ENCODE measurements around the gene ZNF423.

Gene ZNF423

GRCh38 chr16:49545243-49545642 lies 310.7 kb downstream of the ZNF423 start:
- DNase-seq: no peak

DNA sequence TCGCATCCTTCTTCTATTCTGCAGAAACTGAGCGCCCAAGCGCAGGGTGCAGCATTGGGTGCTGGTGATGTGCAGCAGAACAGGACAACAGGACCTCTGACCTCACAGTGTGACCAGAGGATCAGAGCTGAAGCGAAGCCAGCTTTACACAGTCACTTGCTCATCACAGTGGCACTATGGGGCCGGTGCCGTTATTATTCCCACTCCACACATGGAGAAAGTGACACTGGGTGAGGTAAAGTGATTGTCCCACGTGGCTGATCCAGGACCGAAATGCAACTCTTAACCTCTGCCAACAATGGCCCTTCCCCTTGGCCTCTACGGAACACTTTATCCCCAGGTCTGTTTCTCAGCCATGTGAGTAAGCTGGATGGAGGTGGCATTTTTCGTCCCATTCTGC lies 311.1 kb downstream of the ZNF423 start:
- DNase-seq: no peak

DNA sequence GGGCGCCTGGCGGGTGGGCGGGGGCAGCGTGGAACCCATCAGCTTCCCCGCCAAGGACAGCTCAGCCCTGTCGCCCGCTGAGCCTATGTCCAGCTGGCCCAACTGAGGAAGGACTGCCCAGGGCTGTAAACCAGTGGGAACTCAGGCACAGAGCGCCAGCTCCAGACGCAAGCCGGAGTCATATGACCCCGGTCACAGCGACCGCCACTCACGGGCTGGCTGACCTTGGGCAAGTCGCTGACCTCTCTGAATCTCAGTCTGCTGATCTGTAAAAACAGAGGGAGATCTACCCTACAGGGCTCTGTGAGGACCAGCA lies 312.3 kb downstream of the ZNF423 start:
- DNase-seq: no peak

- DNase-seq: no peak
Observed at GRCh38 chr16:49542946-49543630, 312.8 kb downstream of the ZNF423 start.

- DNase-seq: no peak
Observed at GRCh38 chr16:49542391-49542891, 313.5 kb downstream of the ZNF423 start.

- DNase-seq: no peak
Observed at GRCh38 chr16:49540836-49541235, 315.1 kb downstream of the ZNF423 start.

DNA sequence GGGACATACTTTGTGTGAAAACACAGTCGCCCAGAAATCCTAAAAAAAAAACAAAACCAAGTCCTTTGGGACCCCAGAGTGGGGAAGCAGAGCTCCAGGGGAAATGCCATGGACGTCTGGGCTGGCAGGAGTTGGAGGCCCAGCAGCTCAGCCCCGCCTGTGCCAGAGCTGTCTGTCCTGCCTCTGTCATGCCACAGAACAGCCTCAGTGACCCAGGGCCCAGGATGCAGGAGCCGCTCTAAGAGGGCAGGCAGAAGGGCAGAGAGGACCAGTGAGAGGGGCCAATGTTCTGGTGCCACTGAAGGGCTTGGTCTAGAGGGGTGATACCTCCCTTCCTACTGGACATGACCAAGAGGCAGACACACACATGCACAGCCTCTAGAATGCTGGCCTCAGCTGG lies 316.2 kb downstream of the ZNF423 start:
- no peak for DNase-seq

- no peak for DNase-seq
Observed at GRCh38 chr16:49537924-49538459, 317.9 kb downstream of the ZNF423 start.

GRCh38 chr16:49534901-49535610 lies 320.9 kb downstream of the ZNF423 start:
- DNase-seq: no peak

GRCh38 chr16:49533422-49533821 lies 322.5 kb downstream of the ZNF423 start:
- no peak for DNase-seq

DNA sequence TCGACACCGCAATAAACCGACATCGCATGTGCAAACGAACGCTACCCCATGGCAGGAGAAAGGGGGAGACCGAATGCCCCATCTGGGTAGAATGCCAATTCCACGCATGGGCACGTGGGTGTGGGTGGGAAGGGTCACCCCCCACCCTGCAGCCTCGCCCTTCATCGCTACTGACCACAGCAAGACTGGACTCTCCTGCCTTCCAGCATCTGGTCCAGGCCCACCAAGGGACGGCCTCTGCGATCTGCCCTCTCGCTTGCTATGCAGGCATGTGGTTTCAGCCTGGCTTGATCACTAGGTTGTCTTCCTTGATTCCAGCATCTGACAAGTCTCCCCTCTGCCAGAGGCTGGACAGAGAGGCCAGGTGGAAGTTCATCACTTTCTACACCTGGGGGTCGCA lies 323.0 kb downstream of the ZNF423 start:
- no peak for DNase-seq

GRCh38 chr16:49531931-49532840 lies 323.7 kb downstream of the ZNF423 start:
- no peak for DNase-seq

GRCh38 chr16:49531425-49531824 lies 324.5 kb downstream of the ZNF423 start:
- no peak for DNase-seq

DNA sequence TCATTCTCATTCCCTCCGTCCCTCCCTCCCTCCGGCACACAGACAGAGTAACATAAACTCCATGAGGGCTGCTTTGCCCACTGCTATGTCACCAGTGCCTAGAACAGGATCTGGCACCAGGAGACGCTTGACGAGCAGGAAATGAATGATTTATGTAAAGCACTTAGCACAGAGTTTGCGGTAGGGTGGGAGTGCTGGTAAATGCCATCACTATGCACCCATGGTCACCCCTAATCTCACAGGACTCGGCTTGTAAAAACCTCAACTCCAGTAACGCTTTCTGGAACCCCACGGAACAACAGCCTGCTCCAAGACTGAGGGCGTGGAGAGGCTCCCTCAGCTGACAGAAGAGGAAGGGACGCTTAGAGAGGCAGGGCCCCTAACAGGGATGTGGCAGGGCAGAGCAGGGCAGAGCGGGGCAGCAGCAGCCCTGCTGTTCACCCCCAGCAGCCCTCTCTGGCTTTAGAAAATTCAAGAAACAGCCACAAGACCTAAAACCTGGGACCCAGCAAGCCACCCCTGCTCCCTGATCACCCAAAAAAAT lies 325.4 kb downstream of the ZNF423 start:
- no peak for DNase-seq

- DNase-seq: no peak
Observed at GRCh38 chr16:49529411-49530045, 326.4 kb downstream of the ZNF423 start.

- no peak for DNase-seq
Observed at GRCh38 chr16:49528866-49529288, 327.0 kb downstream of the ZNF423 start.

DNA sequence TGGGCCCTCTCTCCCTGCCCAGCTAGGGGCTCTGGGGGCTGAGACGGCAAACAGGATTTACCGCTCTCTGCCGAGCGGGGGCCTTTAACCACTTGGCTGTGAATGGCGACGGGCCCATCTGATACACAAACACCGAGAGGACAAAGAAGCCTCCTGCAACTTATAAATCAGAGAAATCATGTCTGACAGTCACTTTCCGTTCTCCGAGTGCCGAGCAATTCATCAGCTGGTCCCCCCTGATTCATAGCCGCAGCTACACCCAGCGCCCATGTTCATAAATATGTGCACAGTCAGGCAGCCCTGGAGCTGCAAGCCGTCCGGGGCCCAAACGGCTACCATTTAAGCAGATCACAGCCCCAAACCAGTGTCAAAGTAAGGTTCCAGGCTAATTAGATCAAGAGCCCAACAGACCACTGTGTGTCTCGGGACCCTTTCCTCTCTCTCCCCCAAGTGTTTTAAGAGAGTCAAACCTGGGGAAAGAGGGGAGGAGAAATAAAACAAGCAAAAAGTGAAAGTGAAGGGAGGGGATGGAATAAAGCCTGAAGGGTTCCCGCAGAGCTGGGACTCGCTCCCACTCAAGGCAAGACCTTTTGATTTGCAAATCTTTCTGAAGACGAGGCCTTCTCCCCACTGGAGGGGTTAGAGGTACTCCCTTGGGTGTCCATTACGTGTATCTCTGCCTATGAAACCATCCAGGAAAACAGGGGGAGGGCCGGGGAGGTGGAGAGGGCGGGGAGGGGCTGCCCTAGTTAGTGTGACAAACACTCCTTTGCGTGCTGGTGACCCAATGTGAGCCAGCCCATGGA lies 327.6 kb downstream of the ZNF423 start:
- no peak for DNase-seq

DNA sequence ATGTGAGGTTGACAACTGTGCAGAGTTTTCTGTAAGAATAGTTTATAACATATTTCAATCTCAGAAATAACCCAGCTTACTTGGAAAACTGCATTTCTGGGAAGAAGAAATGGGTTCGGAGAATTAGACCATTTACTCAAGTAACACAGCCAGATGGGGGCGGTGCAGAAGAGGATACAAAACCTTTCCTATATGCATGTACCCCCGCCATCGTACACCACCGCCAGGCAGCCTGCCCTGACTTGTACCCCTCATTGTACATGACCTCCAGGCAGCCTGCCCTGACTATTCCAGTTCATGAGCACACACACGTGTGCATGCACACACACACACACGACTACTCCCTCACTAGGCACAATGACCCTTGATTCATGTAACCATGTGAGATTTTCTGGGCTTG lies 328.3 kb downstream of the ZNF423 start:
- no peak for DNase-seq

GRCh38 chr16:49526860-49527365 lies 329.0 kb downstream of the ZNF423 start:
- DNase-seq: no peak

- DNase-seq: no peak
Observed at GRCh38 chr16:49524947-49525315, 331.0 kb downstream of the ZNF423 start.

DNA sequence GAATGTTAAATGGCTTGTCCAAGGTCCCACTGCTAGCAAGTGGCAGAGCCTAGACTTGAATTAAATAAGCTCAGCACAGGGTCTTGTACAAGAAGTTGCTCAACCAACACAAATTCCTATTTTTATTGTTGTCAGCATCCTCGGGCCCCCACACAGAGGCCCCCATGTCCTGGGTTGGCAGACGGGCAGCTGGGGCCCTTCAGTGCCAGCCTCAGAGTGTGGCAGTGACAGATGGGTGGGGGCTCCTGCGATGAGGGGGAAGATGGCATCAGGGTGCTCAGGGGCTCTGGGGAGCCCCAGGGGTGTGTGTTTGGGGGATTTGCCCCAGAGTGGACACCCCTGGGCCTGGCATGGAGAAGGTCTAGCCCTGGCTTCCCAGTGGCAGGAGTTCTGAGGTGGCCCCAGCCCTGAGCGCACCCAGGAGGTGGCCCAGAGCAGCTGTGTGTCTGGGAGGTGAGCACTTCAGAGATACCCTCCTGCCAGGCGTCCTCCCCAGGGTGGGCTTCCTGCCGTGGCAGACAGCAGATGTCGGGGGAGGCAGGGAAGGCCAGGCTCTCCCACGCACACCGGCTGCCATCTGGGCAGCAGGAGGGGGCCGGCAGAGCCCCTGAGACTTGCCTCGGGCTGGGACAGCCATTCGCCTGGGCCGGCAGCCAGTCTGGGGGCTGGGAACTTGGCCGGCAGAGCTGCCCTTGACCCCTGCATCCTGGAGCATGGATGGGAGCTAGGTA lies 331.5 kb downstream of the ZNF423 start:
- no peak for DNase-seq

Measured in SW 1271 (cell line).